ENCODE measurements around the gene LIPN.

Gene LIPN

DNA sequence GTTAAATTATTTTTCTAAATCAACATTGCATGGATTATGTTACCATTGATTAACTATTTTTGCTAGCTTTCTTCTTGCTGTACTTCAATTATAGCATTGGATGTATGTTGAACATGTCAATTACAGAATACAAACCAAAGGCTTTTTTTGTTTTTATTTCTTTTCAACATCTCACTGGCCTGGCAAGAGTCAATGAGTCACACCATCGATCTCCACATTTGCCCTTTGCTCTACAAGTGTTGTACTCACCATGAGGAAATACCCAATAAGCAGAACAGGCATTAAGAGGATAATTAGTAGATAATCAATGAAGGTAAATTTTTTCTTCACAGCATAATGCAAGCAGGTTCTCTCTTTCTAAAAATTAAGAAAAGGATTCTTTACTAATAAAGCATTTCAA, 68.5 kb downstream of the LIPN start:
- DNase-seq (ENCODE audit: low spot score): no peak
